ENCODE data around the gene SYNGR2.

GRCh38 chr17:78143214-78144146 is 24.9 kb upstream of the SYNGR2 start:
- no peak for TF ChIP-seq CTCF (IDR thresholded peaks at IDR 0.05; ENCODE audit: low read depth, low read length)
- TF ChIP-seq POLR2A (IDR thresholded peaks at IDR 0.05; ENCODE audit: extremely low read depth, insufficient read length), result no peak

Measured in NB4 (cell line).